NT2/D1 (cell line): ENCODE results near the gene C5orf47.

ENCODE experiments used
- YY1 ChIP-seq: IDR thresholded peaks from 2 replicates; pipeline ENCODE4 v1.6.1; 2011; ENCODE audit not compliant: insufficient read length, insufficient read depth
- ZNF274 ChIP-seq: IDR thresholded peaks from 2 replicates; pipeline ENCODE4 v1.6.1; 2011; ENCODE audit warnings: mild to moderate bottlenecking, low read depth, low read length

DNA sequence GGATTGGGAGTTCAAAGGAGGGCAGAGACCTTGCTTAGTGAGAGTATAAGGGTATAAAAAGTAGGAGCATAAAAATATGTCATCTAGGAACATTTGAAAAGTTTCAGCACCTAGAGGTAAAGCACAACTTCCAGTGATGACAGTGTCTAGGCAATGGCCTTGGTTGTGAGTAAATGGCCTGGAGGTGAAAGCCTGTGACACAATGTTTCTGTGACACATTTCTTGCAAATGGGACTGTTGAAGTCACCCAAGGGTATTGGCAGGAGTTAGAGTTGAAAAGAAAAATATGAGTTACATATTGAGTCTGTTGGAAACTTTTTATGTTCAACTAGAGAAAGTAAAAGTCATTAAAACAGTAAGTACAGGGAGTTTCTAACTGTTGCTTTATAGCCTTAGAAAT is 14.8 kb downstream of the C5orf47 start:
- TF ChIP-seq ZNF274: no peak
- TF ChIP-seq YY1: no peak
